OCI-LY3 (cell line): ENCODE measurements around the gene WWOX.

Experiments
- H2AFZ ChIP-seq: fragments of 200-600, 300-600 bp; shearing (Covaris generic); 2 replicates; pipeline ENCODE4 v1.6.0; 2014; ENCODE audit warnings: antibody characterized with exemption, low read depth, low read length
- H3K27ac ChIP-seq: fragments of 200-600, 300-600 bp; sonication (generic); 2 replicates; pipeline ENCODE4 v1.5.1; 2014; ENCODE audit warnings: mild to moderate bottlenecking, low read length, moderate library complexity, mixed read lengths
- H3K27me3 ChIP-seq: fragments of 200-600, 300-600 bp; sonication (generic); 2 replicates; pipeline ENCODE4 v1.6.1; 2014; ENCODE audit warnings: low read depth, low read length, mixed read lengths
- H3K36me3 ChIP-seq: fragments of 200-600, 300-600 bp; sonication (generic); replicated peaks from 2 replicates; pipeline ENCODE3; 2014; ENCODE audit warnings: low read depth, low read length, mixed read lengths
- H3K4me1 ChIP-seq: fragments of 300-600, 200-600 bp; sonication (generic); 2 replicates; pipeline ENCODE4 v1.6.1; 2014; ENCODE audit warnings: low read length, mixed read lengths
- H3K4me2 ChIP-seq: fragments of 200-600, 300-600 bp; sonication (generic); 2 replicates; pipeline ENCODE4 v1.6.1; 2014; ENCODE audit warnings: low read length, mixed read lengths
- H3K4me3 ChIP-seq: fragments of 300-600, 200-600 bp; sonication (generic); 2 replicates; pipeline ENCODE4 v1.5.1; 2014; ENCODE audit warnings: antibody characterized with exemption, mild to moderate bottlenecking, low read length, moderate library complexity
- H3K79me2 ChIP-seq: fragments of 300-600, 200-600 bp; shearing (Covaris generic); 2 replicates; pipeline ENCODE4 v1.6.1; 2014; ENCODE audit warnings: mild to moderate bottlenecking, low read length, mixed read lengths
- H3K9ac ChIP-seq: fragments of 300-600, 200-600 bp; shearing (Covaris generic); 2 replicates; pipeline ENCODE4 v1.6.0; 2014; ENCODE audit warnings: mild to moderate bottlenecking, low read length, moderate library complexity
- H3K9me3 ChIP-seq: fragments of 200-600, 300-600 bp; shearing (Covaris generic); 2 replicates; pipeline ENCODE4 v1.6.1; 2014; ENCODE audit warnings: low read length, mixed read lengths; ENCODE audit not compliant: insufficient read depth
- H4K20me1 ChIP-seq: fragments of 200-600, 300-600 bp; sonication (generic); 2 replicates; pipeline ENCODE4 v1.6.1; 2016; ENCODE audit warnings: low read length, mixed read lengths; ENCODE audit not compliant: insufficient read depth
- CTCF ChIP-seq: fragments of 200-600, 300-600 bp; sonication (generic); IDR thresholded peaks from 2 replicates; pipeline ENCODE4 v1.5.1; 2014; ENCODE audit warnings: antibody characterized with exemption, low read length, low read depth
- EZH2phosphoT487 ChIP-seq: fragments of 200-600 bp; shearing (Covaris generic); IDR thresholded peaks from 2 replicates; pipeline ENCODE4 v1.6.1; 2018; ENCODE audit warnings: antibody characterized with exemption, mixed run types, low read depth

Gene WWOX

GRCh38 chr16:78290872-78291591 is 191.6 kb downstream of the WWOX start:
- Histone ChIP-seq H3K9me3 (no peaks in the 10 kb centered on the region), H3K79me2 (no peaks in the 10 kb centered on the region), H3K4me3 (no peak overlapping the region), H3K9ac (no peak overlapping the region), H3K27ac (no peak overlapping the region), H3K4me2 (no peak overlapping the region), H3K27me3 (no peaks in the 10 kb centered on the region), H3K36me3 (no peaks in the 10 kb centered on the region), H2AFZ (no peak overlapping the region), H4K20me1 (no peaks in the 10 kb centered on the region), H3K4me1 (no peaks in the 10 kb centered on the region)
- TF ChIP-seq EZH2phosphoT487 (no peak), CTCF (no peak)

- Histone ChIP-seq H3K4me2 (no peak overlapping the region), H3K36me3 (no peaks in the 10 kb centered on the region), H2AFZ (no peak overlapping the region), H4K20me1 (no peaks in the 10 kb centered on the region), H3K79me2 (no peaks in the 10 kb centered on the region), H3K27me3 (no peaks in the 10 kb centered on the region), H3K9ac (no peak overlapping the region), H3K27ac (no peak overlapping the region), H3K9me3 (no peaks in the 10 kb centered on the region), H3K4me3 (no peak overlapping the region), H3K4me1 (no peaks in the 10 kb centered on the region)
- TF ChIP-seq EZH2phosphoT487 (no peak), CTCF (no peak)
Observed at GRCh38 chr16:78291604-78292003, 192.2 kb downstream of the WWOX start.

- Histone ChIP-seq H3K4me3 (no peak overlapping the region), H3K79me2 (no peaks in the 10 kb centered on the region), H3K4me2 (no peak overlapping the region), H4K20me1 (no peaks in the 10 kb centered on the region), H3K9me3 (no peaks in the 10 kb centered on the region), H2AFZ (no peak overlapping the region), H3K27ac (no peak overlapping the region), H3K4me1 (no peaks in the 10 kb centered on the region), H3K27me3 (no peaks in the 10 kb centered on the region), H3K9ac (no peak overlapping the region), H3K36me3 (no peaks in the 10 kb centered on the region)
- TF ChIP-seq CTCF (no peak), EZH2phosphoT487 (no peak)
Observed at GRCh38 chr16:78292086-78292843, 192.8 kb downstream of the WWOX start.

- Histone ChIP-seq H3K9me3 (no peaks in the 10 kb centered on the region), H3K27me3 (no peaks in the 10 kb centered on the region), H3K36me3 (no peaks in the 10 kb centered on the region), H2AFZ (no peak overlapping the region), H3K27ac (no peak overlapping the region), H3K4me1 (no peaks in the 10 kb centered on the region), H3K4me3 (no peak overlapping the region), H3K4me2 (no peak overlapping the region), H3K9ac (no peak overlapping the region), H3K79me2 (no peaks in the 10 kb centered on the region), H4K20me1 (no peaks in the 10 kb centered on the region)
- no peak for TF ChIP-seq EZH2phosphoT487
- TF ChIP-seq CTCF: no peak
Observed at GRCh38 chr16:78292844-78293380, 193.5 kb downstream of the WWOX start.
